ENCODE results near the gene FRRS1. TPM values are rescaled to one million over a fixed set of nuclear protein-coding genes. Genes with fewer than 3 reads are reported as not detected.
A peak's percentile ranks its signal among the peaks of the same experiment; 100 is the strongest.

The FRRS1 gene
- total RNA-seq, 1 donor from 2014 or later, result 22.5 TPM

GRCh38 chr1:99751877-99752504 lies 14.4 kb downstream of the FRRS1 start:
- Mint-ChIP-seq H3K4me1 (peaks cover 22% of the 10 kb centered on the region), H3K27me3 (ENCODE audit: low read depth) (no peaks in the 10 kb centered on the region)
- TF ChIP-seq CTCF (IDR thresholded peaks at IDR 0.05; ENCODE audit: unreplicated experiment), result no peak

DNA sequence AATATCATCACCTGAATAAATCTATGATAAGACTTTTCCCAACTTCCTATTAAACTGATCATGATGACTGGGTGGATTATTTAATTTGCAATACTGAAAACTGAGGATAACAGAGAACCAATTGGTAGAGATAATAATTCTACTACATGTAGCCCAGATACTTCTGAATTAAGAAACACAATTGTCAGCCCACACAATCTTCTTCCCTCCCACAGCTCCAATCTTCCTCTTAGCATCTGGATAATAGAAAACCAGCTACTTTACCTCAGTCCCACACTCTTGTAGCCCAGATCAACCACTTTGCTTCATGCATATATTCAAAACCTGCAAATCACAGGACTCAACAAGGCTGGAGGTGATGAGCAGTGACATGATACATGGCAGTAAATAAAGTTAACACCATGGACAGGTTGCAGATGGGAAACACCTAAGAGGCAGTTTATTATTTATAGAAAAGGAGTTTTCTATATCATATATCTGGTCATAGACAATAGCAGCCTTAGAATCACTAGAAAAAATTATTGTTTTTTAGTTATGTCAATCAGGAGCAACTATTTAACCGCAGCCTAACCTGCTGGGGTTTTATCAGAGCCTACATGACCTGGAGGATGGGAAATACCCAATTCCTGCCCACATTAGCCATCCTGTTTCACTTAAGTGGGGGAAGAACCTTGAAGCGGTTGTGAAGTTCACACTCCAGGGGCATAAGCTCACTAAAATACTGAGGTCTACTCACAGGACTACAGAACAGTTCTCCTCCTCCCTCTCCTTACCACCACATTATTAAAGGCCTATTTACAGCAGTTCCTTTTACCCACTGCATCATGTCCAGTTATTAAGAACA lies 16.7 kb downstream of the FRRS1 start:
- H3K27ac Mint-ChIP-seq, result no peak overlapping the region
- DNase-seq (ENCODE audit: low spot score in 2 of 2, unreplicated experiment in 2 of 2), result no peak
- H3K9me3 Mint-ChIP-seq, result peaks cover 9% of the 10 kb centered on the region
- H3K4me1 Mint-ChIP-seq, result peaks cover 4% of the 10 kb centered on the region
- H3K4me3 Mint-ChIP-seq, result no peak overlapping the region
- no peaks in the 10 kb centered on the region for H3K27me3 Mint-ChIP-seq (ENCODE audit: low read depth)
- no peak for TF ChIP-seq CTCF (IDR thresholded peaks at IDR 0.05; ENCODE audit: unreplicated experiment)
- H3K36me3 Mint-ChIP-seq, result peaks cover 25% of the 10 kb centered on the region

More at GRCh38 chr1:99751877-99752504, 14.4 kb downstream of the FRRS1 start:
- Mint-ChIP-seq H3K4me3 (no peak overlapping the region), H3K9me3 (peaks cover 9% of the 10 kb centered on the region), H3K36me3 (peaks cover 11% of the 10 kb centered on the region), H3K27ac (peak overlapping the region; percentile 26)
- DNase-seq (ENCODE audit: low spot score in 2 of 2, unreplicated experiment in 2 of 2), result no peak

DNA sequence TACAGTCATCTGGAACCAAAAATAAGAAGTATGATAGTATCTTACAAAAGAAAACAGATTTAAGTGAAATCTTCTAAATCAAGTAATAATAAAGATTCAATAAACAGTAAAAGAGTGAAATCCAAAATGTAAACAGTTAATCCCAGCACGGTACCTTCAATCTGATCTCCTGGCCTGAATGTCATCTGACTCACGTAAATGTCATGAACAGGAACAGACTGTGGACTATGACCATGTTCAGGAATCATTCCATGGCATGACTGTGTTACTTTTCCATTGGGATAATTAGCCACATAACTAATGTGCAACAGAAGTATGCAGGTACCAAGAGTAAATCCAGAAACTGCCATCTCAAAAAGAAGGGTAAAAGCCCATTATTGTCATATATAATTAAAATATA lies 18.0 kb downstream of the FRRS1 start:
- no peak overlapping the region for H3K27ac Mint-ChIP-seq
- DNase-seq (ENCODE audit: low spot score in 2 of 2, unreplicated experiment in 2 of 2), result no peak
- H3K27me3 Mint-ChIP-seq (ENCODE audit: low read depth), result no peaks in the 10 kb centered on the region
- H3K4me1 Mint-ChIP-seq, result peaks cover 4% of the 10 kb centered on the region
- TF ChIP-seq CTCF (IDR thresholded peaks at IDR 0.05; ENCODE audit: unreplicated experiment), result no peak
- H3K36me3 Mint-ChIP-seq, result peaks cover 30% of the 10 kb centered on the region
- H3K4me3 Mint-ChIP-seq, result no peak overlapping the region
- H3K9me3 Mint-ChIP-seq, result peaks cover 9% of the 10 kb centered on the region

- no peak for DNase-seq (ENCODE audit: low spot score in 2 of 2, unreplicated experiment in 2 of 2)
- H3K36me3 Mint-ChIP-seq, result peaks cover 32% of the 10 kb centered on the region
- H3K9me3 Mint-ChIP-seq, result peaks cover 5% of the 10 kb centered on the region
- no peak overlapping the region for H3K4me3 Mint-ChIP-seq
- no peak for TF ChIP-seq CTCF (IDR thresholded peaks at IDR 0.05; ENCODE audit: unreplicated experiment)
- no peaks in the 10 kb centered on the region for H3K27me3 Mint-ChIP-seq (ENCODE audit: low read depth)
- no peak overlapping the region for H3K27ac Mint-ChIP-seq
- H3K4me1 Mint-ChIP-seq, result peaks cover 12% of the 10 kb centered on the region
Measured at GRCh38 chr1:99745684-99746083, 20.8 kb downstream of the FRRS1 start.

GRCh38 chr1:99745061-99745460 lies 21.4 kb downstream of the FRRS1 start:
- Mint-ChIP-seq H3K4me3 (no peak overlapping the region), H3K27me3 (ENCODE audit: low read depth) (no peaks in the 10 kb centered on the region), H3K36me3 (peaks cover 29% of the 10 kb centered on the region), H3K4me1 (peaks cover 16% of the 10 kb centered on the region), H3K9me3 (no peaks in the 10 kb centered on the region), H3K27ac (no peak overlapping the region)
- no peak for DNase-seq (ENCODE audit: low spot score in 2 of 2, unreplicated experiment in 2 of 2)
- TF ChIP-seq CTCF (IDR thresholded peaks at IDR 0.05; ENCODE audit: unreplicated experiment), result no peak
